Measurements from ENCODE around the gene CHD6. TPM values are rescaled to one million over a fixed set of nuclear protein-coding genes. Genes with fewer than 3 reads are reported as not detected.

The CHD6 gene
- total and polyA plus RNA-seq, 2 experiments from 2014 or later = 41.0 to 158 TPM

- Histone ChIP-seq H3K4me2 (no peak overlapping the region), H2AFZ (no peak overlapping the region), H3K9me2 (ENCODE audit: insufficient read depth) (no peaks in the 10 kb centered on the region), H3K4me3 (no peak overlapping the region), H3K4me1 (ENCODE audit: insufficient read depth) (no peaks in the 10 kb centered on the region), H4K20me1 (replicated peaks; ENCODE audit: insufficient read depth) (no peaks in the 10 kb centered on the region; the same call in 1 of the 2 replicates), H3K27ac (ENCODE audit: low read depth) (no peak overlapping the region), H3K27me3 (ENCODE audit: insufficient read depth) (no peaks in the 10 kb centered on the region), H3K79me2 (replicated peaks; ENCODE audit: insufficient read depth) (no peaks in the 10 kb centered on the region), H3F3A (replicated peaks; ENCODE audit: low read depth) (no peaks in the 10 kb centered on the region), H3K36me3 (ENCODE audit: insufficient read depth) (peaks cover 30% of the 10 kb centered on the region)
- TF ChIP-seq ETS1 (IDR thresholded peaks at IDR 0.05) (no peak), EZH2 (IDR thresholded peaks at IDR 0.05; ENCODE audit: low read depth, unreplicated experiment) (no peak), STAT1 (IDR thresholded peaks at IDR 0.05; ENCODE audit: unreplicated experiment) (no peak), REST (IDR thresholded peaks at IDR 0.05; ENCODE audit: unreplicated experiment) (no peak), JUNB (IDR thresholded peaks at IDR 0.05; ENCODE audit: unreplicated experiment) (no peak), ZNF114 (CRISPR knock-in tag; IDR thresholded peaks at IDR 0.05) (no peak), NANOG (IDR thresholded peaks at IDR 0.05; ENCODE audit: borderline replicate concordance) (no peak)
- no peaks in the 10 kb centered on the region for H3K4me1 Mint-ChIP-seq
- peaks cover 3% of the 10 kb centered on the region for H3K27me3 Mint-ChIP-seq (ENCODE audit: insufficient read depth, low read depth, poor library complexity)
- H3K4me3 Mint-ChIP-seq = no peak overlapping the region
- H3K36me3 Mint-ChIP-seq (ENCODE audit: low read depth) = peaks cover 43% of the 10 kb centered on the region
- ATAC-seq (no peak), DNase-seq (ENCODE audit: low spot score) (no peak)
- no peaks in the 10 kb centered on the region for H3K9me3 Mint-ChIP-seq
- H3K27ac Mint-ChIP-seq = no peak overlapping the region
These were observed 134.6 kb downstream of the CHD6 start for GRCh38 chr20:41483553-41483930.

GRCh38 chr20:41482647-41483552, 135.3 kb downstream of the CHD6 start:
- Histone ChIP-seq H3F3A (replicated peaks; ENCODE audit: low read depth) (no peaks in the 10 kb centered on the region), H3K36me3 (ENCODE audit: insufficient read depth) (peaks cover 25% of the 10 kb centered on the region), H3K79me2 (replicated peaks; ENCODE audit: insufficient read depth) (no peaks in the 10 kb centered on the region), H4K20me1 (replicated peaks; ENCODE audit: insufficient read depth) (no peaks in the 10 kb centered on the region; the same call in 1 of the 2 replicates), H3K27ac (ENCODE audit: low read depth) (no peak overlapping the region), H2AFZ (no peak overlapping the region), H3K9me2 (ENCODE audit: insufficient read depth) (no peaks in the 10 kb centered on the region), H3K4me1 (ENCODE audit: insufficient read depth) (no peaks in the 10 kb centered on the region), H3K4me3 (no peak overlapping the region), H3K4me2 (no peak overlapping the region), H3K27me3 (ENCODE audit: insufficient read depth) (no peaks in the 10 kb centered on the region)
- DNase-seq (ENCODE audit: low spot score) (no peak), ATAC-seq (no peak)
- Mint-ChIP-seq H3K4me1 (peaks cover 5% of the 10 kb centered on the region; the same call in 2 of the 3 replicates), H3K27me3 (ENCODE audit: insufficient read depth, low read depth, poor library complexity) (peaks cover 3% of the 10 kb centered on the region), H3K4me3 (no peak overlapping the region), H3K27ac (no peak overlapping the region), H3K9me3 (no peaks in the 10 kb centered on the region), H3K36me3 (ENCODE audit: low read depth) (peaks cover 37% of the 10 kb centered on the region)
- no peak for TF ChIP-seq ETS1 (IDR thresholded peaks at IDR 0.05)
- TF ChIP-seq POLR2AphosphoS5 (IDR thresholded peaks at IDR 0.05; ENCODE audit: low read depth) = no peak
- no peak for TF ChIP-seq STAT1 (IDR thresholded peaks at IDR 0.05; ENCODE audit: unreplicated experiment)
- no peak for TF ChIP-seq EZH2phosphoT487 (IDR thresholded peaks at IDR 0.05; ENCODE audit: unreplicated experiment)
- TF ChIP-seq CREB1 (CRISPR knock-in tag; IDR thresholded peaks at IDR 0.05; ENCODE audit: low read depth) = no peak
- no peak for TF ChIP-seq CTCF (conservative IDR thresholded peaks at IDR 0.05; ENCODE audit: low read depth in 2 of 2)
- no peak for TF ChIP-seq ZNF331 (CRISPR knock-in tag; IDR thresholded peaks at IDR 0.05; ENCODE audit: low read depth)
- TF ChIP-seq NANOG (IDR thresholded peaks at IDR 0.05; ENCODE audit: borderline replicate concordance) = no peak
